ENCODE measurements around the gene REV1. TPM values are rescaled to one million over a fixed set of nuclear protein-coding genes. Genes with fewer than 3 reads are reported as not detected.

Gene REV1
- total and polyA plus RNA-seq, 9 of the 15 experiments (the other 6 are each of a cell fraction or from before 2014, with no cell fraction given) = 12.8 to 54.4 (median 29.6) TPM

DNA sequence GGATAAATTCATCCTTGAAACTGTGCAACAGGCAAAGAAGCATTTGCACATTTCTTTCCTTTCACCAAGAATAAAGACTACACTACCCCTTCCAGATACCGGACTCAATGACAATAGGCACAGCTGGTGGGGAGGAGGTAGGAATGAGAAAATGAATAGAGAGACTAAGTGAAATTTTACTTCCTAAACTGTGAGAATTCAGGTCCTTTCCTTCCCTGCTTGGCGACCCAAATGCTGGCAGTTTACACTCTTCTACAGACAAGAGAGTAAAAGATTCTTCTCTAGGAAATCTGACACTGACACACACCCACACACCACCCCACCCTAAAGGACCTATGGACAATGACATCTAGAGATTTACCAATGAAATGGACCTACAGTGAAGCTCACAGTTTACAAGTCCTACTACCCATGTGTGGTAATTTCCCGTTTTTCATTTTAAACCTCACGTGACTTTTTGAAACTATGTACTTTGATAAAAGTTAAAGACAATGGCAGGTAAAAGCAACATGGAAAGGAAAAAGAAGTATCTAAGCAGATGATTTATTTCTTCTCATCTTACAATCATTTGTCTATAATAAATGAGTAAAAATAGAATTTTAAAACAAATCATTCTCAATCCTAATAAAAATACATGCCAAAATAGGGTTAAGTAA, 27.9 kb downstream of the REV1 start (continued):
- TF ChIP-seq, protein P1, sequence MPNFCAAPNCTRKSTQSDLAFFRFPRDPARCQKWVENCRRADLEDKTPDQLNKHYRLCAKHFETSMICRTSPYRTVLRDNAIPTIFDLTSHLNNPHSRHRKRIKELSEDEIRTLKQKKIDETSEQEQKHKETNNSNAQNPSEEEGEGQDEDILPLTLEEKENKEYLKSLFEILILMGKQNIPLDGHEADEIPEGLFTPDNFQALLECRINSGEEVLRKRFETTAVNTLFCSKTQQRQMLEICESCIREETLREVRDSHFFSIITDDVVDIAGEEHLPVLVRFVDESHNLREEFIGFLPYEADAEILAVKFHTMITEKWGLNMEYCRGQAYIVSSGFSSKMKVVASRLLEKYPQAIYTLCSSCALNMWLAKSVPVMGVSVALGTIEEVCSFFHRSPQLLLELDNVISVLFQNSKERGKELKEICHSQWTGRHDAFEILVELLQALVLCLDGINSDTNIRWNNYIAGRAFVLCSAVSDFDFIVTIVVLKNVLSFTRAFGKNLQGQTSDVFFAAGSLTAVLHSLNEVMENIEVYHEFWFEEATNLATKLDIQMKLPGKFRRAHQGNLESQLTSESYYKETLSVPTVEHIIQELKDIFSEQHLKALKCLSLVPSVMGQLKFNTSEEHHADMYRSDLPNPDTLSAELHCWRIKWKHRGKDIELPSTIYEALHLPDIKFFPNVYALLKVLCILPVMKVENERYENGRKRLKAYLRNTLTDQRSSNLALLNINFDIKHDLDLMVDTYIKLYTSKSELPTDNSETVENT (CRISPR knock-in tag; IDR thresholded peaks at IDR 0.05) = no peak
- TF ChIP-seq CBX3 (IDR thresholded peaks at IDR 0.05; ENCODE audit: borderline replicate concordance in 1 of 2, low read length in 2 of 2) (peak in 1 of 2 experiments; percentile 89; a peak in 2 of 3 replicates), KLF6 (CRISPR knock-in tag; IDR thresholded peaks at IDR 0.05; ENCODE audit: borderline replicate concordance) (no peak), NR1H2 (CRISPR knock-in tag; IDR thresholded peaks at IDR 0.05) (no peak), KAT2B (IDR thresholded peaks at IDR 0.05; ENCODE audit: low read depth, low read length) (no peak), MAFF (IDR thresholded peaks at IDR 0.05; ENCODE audit: low read length) (no peak), NR3C1 (CRISPR knock-in tag; IDR thresholded peaks at IDR 0.05) (no peak), MTF1 (CRISPR knock-in tag; IDR thresholded peaks at IDR 0.05; ENCODE audit: borderline replicate concordance) (no peak), MTA3 (IDR thresholded peaks at IDR 0.05; ENCODE audit: borderline replicate concordance) (no peak), MYBL2 (IDR thresholded peaks at IDR 0.05; ENCODE audit: low read depth) (peak; percentile 82), MYBL2 (CRISPR knock-in tag; IDR thresholded peaks at IDR 0.05; ENCODE audit: borderline replicate concordance) (no peak), SMAD2 (IDR thresholded peaks at IDR 0.05; ENCODE audit: low read depth, low read length) (no peak), TBP (optimal IDR thresholded peaks at IDR 0.05; ENCODE audit: low read depth, low read length) (no peak)
